SU-DHL-6 (cell line): ENCODE results near the gene RALGPS1.

ENCODE experiments used
- H2AFZ ChIP-seq: fragments of 200-600 bp; sonication (generic); 2 replicates; pipeline ENCODE4 v1.6.1; 2014; ENCODE audit warnings: low read depth, mild to moderate bottlenecking, moderate library complexity, mixed read lengths, antibody characterized with exemption, low read length; ENCODE audit not compliant: severe bottlenecking
- H3F3A ChIP-seq: fragments of 200-600 bp; shearing (Covaris generic); 2 replicates; pipeline ENCODE4 v1.6.0; 2016; ENCODE audit warnings: antibody characterized with exemption, mild to moderate bottlenecking; ENCODE audit not compliant: insufficient read depth
- H3K27ac ChIP-seq: fragments of 200-600 bp; sonication (generic); 2 replicates; pipeline ENCODE4 v1.5.1; 2016; ENCODE audit warnings: low read depth, mild to moderate bottlenecking, low read length, moderate library complexity, mixed read lengths
- H3K27me3 ChIP-seq: fragments of 200-600 bp; sonication (generic), shearing (Covaris generic); 2 replicates; pipeline ENCODE4 v1.6.0; 2014; ENCODE audit warnings: mild to moderate bottlenecking, low read length
- H3K36me3 ChIP-seq: fragments of 200-600 bp; sonication (generic); 2 replicates; pipeline ENCODE4 v1.6.1; 2014; ENCODE audit warnings: mild to moderate bottlenecking, low read length, mixed read lengths
- H3K4me2 ChIP-seq: fragments of 300-600, 200-600 bp; shearing (Covaris generic), sonication (generic); 2 replicates; pipeline ENCODE4 v1.6.0; 2014; ENCODE audit warnings: low read length, low read depth, mild to moderate bottlenecking; ENCODE audit not compliant: poor library complexity, severe bottlenecking
- H3K4me3 ChIP-seq: fragments of 200-600 bp; sonication (generic); 2 replicates; pipeline ENCODE4 v1.5.1; 2014; ENCODE audit warnings: antibody characterized with exemption, low read length, mild to moderate bottlenecking, mixed read lengths; ENCODE audit not compliant: insufficient read depth, poor library complexity, severe bottlenecking
- H3K79me2 ChIP-seq: fragments of 200-600 bp; sonication (generic); 2 replicates; pipeline ENCODE4 v1.6.1; 2014; ENCODE audit warnings: mild to moderate bottlenecking, low read length, moderate library complexity; ENCODE audit not compliant: insufficient read depth
- H3K9ac ChIP-seq: fragments of 200-600 bp; sonication (generic); 2 replicates; pipeline ENCODE4 v1.7.0; 2014; ENCODE audit warnings: mild to moderate bottlenecking, low read length
- H3K9me2 ChIP-seq: fragments of 200-600 bp; sonication (generic); replicated peaks from 2 replicates; pipeline ENCODE4 v1.6.1; 2014; ENCODE audit warnings: low read length; ENCODE audit not compliant: insufficient read depth
- H3K9me3 ChIP-seq: fragments of 200-600 bp; sonication (generic); 2 replicates; pipeline ENCODE4 v1.6.1; 2014; ENCODE audit warnings: low read length, mixed read lengths; ENCODE audit not compliant: insufficient read depth
- H4K20me1 ChIP-seq: fragments of 200-600 bp; sonication (generic); 2 replicates; pipeline ENCODE4 v1.6.1; 2014; ENCODE audit warnings: low read depth, mild to moderate bottlenecking, antibody characterized with exemption, low read length, moderate library complexity, mixed read lengths
- CTCF ChIP-seq: fragments of 200-600 bp; sonication (generic); IDR thresholded peaks from one replicate; pipeline ENCODE4 v1.5.1; 2017; ENCODE audit warnings: antibody characterized with exemption, mild to moderate bottlenecking, low read length, moderate library complexity; ENCODE audit not compliant: insufficient read depth, poor library complexity, severe bottlenecking
- EZH2phosphoT487 ChIP-seq: fragments of 200-600 bp; sonication (generic), shearing (Covaris generic); conservative IDR thresholded peaks from 2 replicates; pipeline ENCODE4 v1.6.1; 2018; ENCODE audit warnings: mild to moderate bottlenecking, antibody characterized with exemption, low read length, moderate library complexity, mixed read lengths

RALGPS1 gene

GRCh38 chr9:127034691-127035090 lies 120.1 kb downstream of the RALGPS1 start:
- no peaks in the 10 kb centered on the region for H3K9me3 ChIP-seq
- no peaks in the 10 kb centered on the region for H3K27me3 ChIP-seq
- H2AFZ ChIP-seq, result no peak overlapping the region
- no peaks in the 10 kb centered on the region for H3K9me2 ChIP-seq
- no peak overlapping the region for H3K9ac ChIP-seq
- TF ChIP-seq EZH2phosphoT487, result no peak
- no peaks in the 10 kb centered on the region for H4K20me1 ChIP-seq
- H3K27ac ChIP-seq, result no peak overlapping the region
- no peak overlapping the region for H3K4me2 ChIP-seq
- no peaks in the 10 kb centered on the region for H3K36me3 ChIP-seq
- H3K4me3 ChIP-seq, result no peak overlapping the region
- H3K79me2 ChIP-seq, result no peaks in the 10 kb centered on the region
- H3F3A ChIP-seq, result no peaks in the 10 kb centered on the region

GRCh38 chr9:127035423-127035822 lies 120.8 kb downstream of the RALGPS1 start:
- no peak for TF ChIP-seq CTCF
- no peak for TF ChIP-seq EZH2phosphoT487
- H3K27ac ChIP-seq, result no peak overlapping the region
- no peak overlapping the region for H2AFZ ChIP-seq

GRCh38 chr9:127035948-127036347 lies 121.4 kb downstream of the RALGPS1 start:
- Histone ChIP-seq H3K36me3 (no peaks in the 10 kb centered on the region), H3K4me3 (no peak overlapping the region), H3K79me2 (no peaks in the 10 kb centered on the region), H3K9ac (no peak overlapping the region), H3F3A (no peaks in the 10 kb centered on the region), H2AFZ (no peak overlapping the region), H4K20me1 (no peaks in the 10 kb centered on the region), H3K9me2 (no peaks in the 10 kb centered on the region), H3K4me2 (no peak overlapping the region), H3K27ac (no peak overlapping the region), H3K9me3 (no peaks in the 10 kb centered on the region), H3K27me3 (no peaks in the 10 kb centered on the region)
- TF ChIP-seq EZH2phosphoT487 (no peak), CTCF (no peak)

More at GRCh38 chr9:127035423-127035822, 120.8 kb downstream of the RALGPS1 start:
- no peaks in the 10 kb centered on the region for H3K27me3 ChIP-seq
- H3F3A ChIP-seq, result no peaks in the 10 kb centered on the region
- H3K4me3 ChIP-seq, result no peak overlapping the region
- no peaks in the 10 kb centered on the region for H3K36me3 ChIP-seq
- H3K79me2 ChIP-seq, result no peaks in the 10 kb centered on the region
- H3K9ac ChIP-seq, result no peak overlapping the region
- H3K4me2 ChIP-seq, result no peak overlapping the region
- H3K9me3 ChIP-seq, result no peaks in the 10 kb centered on the region
- H3K9me2 ChIP-seq, result no peaks in the 10 kb centered on the region
- no peaks in the 10 kb centered on the region for H4K20me1 ChIP-seq

GRCh38 chr9:127036437-127036836 lies 121.9 kb downstream of the RALGPS1 start:
- no peaks in the 10 kb centered on the region for H3K36me3 ChIP-seq
- TF ChIP-seq CTCF, result no peak
- H3K79me2 ChIP-seq, result no peaks in the 10 kb centered on the region
- no peak overlapping the region for H3K4me2 ChIP-seq
- no peak overlapping the region for H3K27ac ChIP-seq
- no peaks in the 10 kb centered on the region for H3K9me2 ChIP-seq
- H4K20me1 ChIP-seq, result no peaks in the 10 kb centered on the region
- no peaks in the 10 kb centered on the region for H3K9me3 ChIP-seq
- no peak overlapping the region for H3K4me3 ChIP-seq
- H2AFZ ChIP-seq, result no peak overlapping the region
- no peak overlapping the region for H3K9ac ChIP-seq
- H3F3A ChIP-seq, result no peaks in the 10 kb centered on the region
- H3K27me3 ChIP-seq, result no peaks in the 10 kb centered on the region
